OCI-LY7 (cell line): ENCODE measurements around the gene APOE. TPM values are rescaled to one million over a fixed set of nuclear protein-coding genes. Genes with fewer than 3 reads are reported as not detected.

Experiments used
- BruUV-seq: library from RNA; stranded (reverse); fragments of 400-500 nt; replicated peaks from 2 replicates; lab custom pipeline; 2021; lab: Mats Ljungman, UMichigan
- CTCF ChIA-PET: fragments of 300-600 bp; sonication (Branson Sonifier 250); formaldehyde crosslinking; loops from one replicate; lab custom pipeline; 2022; ENCODE audit warnings: antibody characterized with exemption; ENCODE audit not compliant: unreplicated experiment; lab: Charles Lee
- POLR2A ChIA-PET: fragments of 300-600 bp; sonication (Branson Sonifier 250); formaldehyde crosslinking; loops from one replicate; lab custom pipeline; 2022; ENCODE audit warnings: antibody characterized with exemption; lab: Charles Lee
- DNase-seq: peaks from one replicate; pipeline ENCODE4 v3.0.0-alpha.2; 2015; ENCODE audit warnings: low spot score
- H2AFZ ChIP-seq: fragments of 200-600 bp; sonication (generic), shearing (Covaris generic); 2 replicates; pipeline ENCODE4 v1.6.1; 2014; ENCODE audit warnings: mild to moderate bottlenecking, antibody characterized with exemption, low read length, moderate library complexity
- H3K27ac ChIP-seq: fragments of 200-600 bp; sonication (generic); 2 replicates; pipeline ENCODE4 v1.5.1; 2014; ENCODE audit warnings: mixed run types, low read depth, mild to moderate bottlenecking, moderate library complexity, low read length, inconsistent platforms; ENCODE audit not compliant: poor library complexity, severe bottlenecking
- H3K36me3 ChIP-seq: fragments of 200-600 bp; sonication (generic); 2 replicates; pipeline ENCODE4 v1.6.1; 2014; ENCODE audit warnings: mild to moderate bottlenecking, antibody characterized with exemption, low read length, moderate library complexity, mixed read lengths; ENCODE audit not compliant: insufficient read depth
- H3K4me1 ChIP-seq: fragments of 200-600 bp; sonication (generic); 2 replicates; pipeline ENCODE4 v1.5.1; 2014; ENCODE audit warnings: mild to moderate bottlenecking, low read length; ENCODE audit not compliant: insufficient read depth, poor library complexity, severe bottlenecking
- H3K4me2 ChIP-seq: fragments of 200-600 bp; sonication (generic); 2 replicates; pipeline ENCODE4 v1.6.1; 2014; ENCODE audit warnings: mild to moderate bottlenecking, low read length
- H3K4me3 ChIP-seq: fragments of 200-600 bp; sonication (generic); 2 replicates; pipeline ENCODE4 v1.5.1; 2014; ENCODE audit warnings: mild to moderate bottlenecking, low read depth, low read length; ENCODE audit not compliant: poor library complexity, severe bottlenecking
- H3K79me2 ChIP-seq: fragments of 200-600 bp; sonication (generic); 2 replicates; pipeline ENCODE4 v1.6.1; 2016; ENCODE audit warnings: low read depth, mild to moderate bottlenecking, low read length, moderate library complexity, mixed read lengths; ENCODE audit not compliant: insufficient read depth
- H3K9me2 ChIP-seq: fragments of 200-600 bp; sonication (generic); 2 replicates; pipeline ENCODE4 v1.6.1; 2016; ENCODE audit warnings: mild to moderate bottlenecking, low read length, mixed read lengths; ENCODE audit not compliant: insufficient read depth
- H3K9me3 ChIP-seq: fragments of 200-600 bp; sonication (generic); 2 replicates; pipeline ENCODE4 v1.6.1; 2014; ENCODE audit warnings: mild to moderate bottlenecking, mixed run types, low read length, mixed read lengths
- H4K20me1 ChIP-seq: fragments of 200-600 bp; sonication (generic); 2 replicates; pipeline ENCODE4 v1.6.1; 2014; ENCODE audit warnings: mild to moderate bottlenecking, antibody characterized with exemption, low read length, moderate library complexity, mixed read lengths; ENCODE audit not compliant: insufficient read depth
- CTCF ChIP-seq: fragments of 200-600 bp; sonication (generic); conservative IDR thresholded peaks from 2 replicates; pipeline ENCODE4 v1.5.1; 2014; ENCODE audit warnings: mild to moderate bottlenecking, antibody characterized with exemption, low read length, moderate library complexity, mixed read lengths
- EZH2phosphoT487 ChIP-seq: fragments of 200-600 bp; sonication (generic); IDR thresholded peaks from 2 replicates; pipeline ENCODE4 v1.6.1; 2018; ENCODE audit warnings: low read depth, borderline replicate concordance, mild to moderate bottlenecking, mixed run types, antibody characterized with exemption, low read length, moderate library complexity, mixed read lengths
- intact Hi-C: fragments of 100-400 bp; cut with micrococcal nuclease; formaldehyde crosslinking; loops from one replicate; pipeline ENCODE4 v1.10.0; 2022; ENCODE audit not compliant: unreplicated experiment
- total RNA-seq, 2 experiments: library from RNA; depleted of rRNA in 1 of 2; stranded (reverse); fragments of >200 nt in 1 of 2; shearing (Covaris generic) in 1 of 2; gene quantifications; 2 replicates each; pipeline ENCODE4 v1.2.3, GENCODE V29; 2014 to 2022

Gene APOE
- total RNA-seq, 2 experiments from 2014 or later: 1.8 to 2.1 TPM

DNA sequence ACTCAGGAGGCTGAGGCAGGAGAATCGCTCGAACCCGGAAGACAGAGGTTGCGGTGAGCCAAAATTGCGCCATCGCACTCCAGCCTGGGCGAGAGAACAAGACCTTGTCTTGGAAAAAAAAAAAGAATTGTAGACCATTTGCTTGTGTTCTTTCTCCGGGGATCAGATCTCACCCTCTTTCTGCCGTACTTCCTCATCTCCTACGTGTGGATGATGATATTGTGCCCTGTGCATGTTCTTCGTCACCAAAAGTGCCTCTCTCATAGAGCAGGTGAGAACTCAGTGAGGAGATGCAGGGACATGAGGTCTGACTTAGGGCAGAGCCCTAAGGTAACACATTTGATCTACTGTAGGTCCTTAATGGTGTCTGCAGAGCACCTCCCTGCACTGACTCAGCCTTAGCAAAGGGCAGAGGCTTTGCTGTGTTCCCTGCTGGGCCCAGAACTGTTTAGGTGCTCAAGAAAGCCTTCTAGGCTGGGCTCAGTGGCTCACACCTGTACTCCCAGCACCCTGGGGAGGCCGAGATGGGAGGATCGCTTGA is 41.5 kb downstream of the APOE start:
- no peak overlapping the region for H3K27ac ChIP-seq
- intact Hi-C loops: no loop called here
- no peaks in the 10 kb centered on the region for H3K9me3 ChIP-seq
- H3K4me1 ChIP-seq: peaks cover 41% of the 10 kb centered on the region
- no peaks in the 10 kb centered on the region for H3K9me2 ChIP-seq
- no peak overlapping the region for H3K4me2 ChIP-seq
- H4K20me1 ChIP-seq: no peaks in the 10 kb centered on the region
- H3K79me2 ChIP-seq: no peaks in the 10 kb centered on the region
- BruUV-seq: no TSS peak
- TF ChIP-seq EZH2phosphoT487 (no peak), CTCF (no peak)
- H3K36me3 ChIP-seq: no peaks in the 10 kb centered on the region
- ChIA-PET POLR2A (no interaction called here), CTCF (no interaction called here)
- DNase-seq: no peak
- no peak overlapping the region for H3K4me3 ChIP-seq
- no peak overlapping the region for H2AFZ ChIP-seq

DNA sequence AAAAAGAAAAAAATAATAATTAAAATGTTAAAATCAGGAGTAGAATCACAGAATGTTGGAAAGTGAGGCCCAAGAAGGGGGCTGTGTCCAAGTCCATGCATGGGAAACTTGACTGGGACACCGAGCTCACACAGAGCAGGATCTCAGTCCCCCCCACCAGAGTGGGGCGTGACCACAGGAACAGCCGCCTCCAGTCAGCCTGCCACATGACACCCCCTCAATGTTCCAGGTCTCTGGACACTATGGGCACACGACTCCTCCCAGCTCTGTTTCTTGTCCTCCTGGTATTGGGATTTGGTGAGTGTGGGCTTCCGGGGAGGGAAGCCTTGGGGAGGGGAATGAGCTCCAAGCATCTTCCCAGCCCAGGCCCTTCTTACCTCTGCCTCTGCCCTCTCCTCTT is 42.6 kb downstream of the APOE start:
- Histone ChIP-seq H3K9me3 (no peaks in the 10 kb centered on the region), H2AFZ (no peak overlapping the region), H3K4me3 (no peak overlapping the region), H3K4me1 (peaks cover 34% of the 10 kb centered on the region), H3K9me2 (no peaks in the 10 kb centered on the region), H3K79me2 (no peaks in the 10 kb centered on the region), H4K20me1 (no peaks in the 10 kb centered on the region), H3K4me2 (peak overlapping the region; percentile 32; the same call in 1 of the 2 replicates), H3K27ac (no peak overlapping the region), H3K36me3 (no peaks in the 10 kb centered on the region)
- TF ChIP-seq CTCF (0 out of 2 replicates have a peak, but pooled peaks have one; percentile 14), EZH2phosphoT487 (no peak)
- ChIA-PET CTCF (no interaction called here), POLR2A (no interaction called here)
- intact Hi-C loops: no loop called here
- no peak for DNase-seq
- no TSS peak for BruUV-seq

- Histone ChIP-seq H4K20me1 (no peaks in the 10 kb centered on the region), H3K4me1 (peaks cover 30% of the 10 kb centered on the region), H3K27ac (peak overlapping the region; percentile 24), H3K9me2 (no peaks in the 10 kb centered on the region), H3K4me2 (peak overlapping the region; percentile 49), H2AFZ (peak overlapping the region; percentile 50; the same call in 1 of the 2 replicates), H3K79me2 (no peaks in the 10 kb centered on the region), H3K9me3 (no peaks in the 10 kb centered on the region), H3K4me3 (no peak overlapping the region), H3K36me3 (no peaks in the 10 kb centered on the region)
- ChIA-PET CTCF (no interaction called here), POLR2A (no interaction called here)
- BruUV-seq: no TSS peak
- no peak for TF ChIP-seq CTCF
- no peak for TF ChIP-seq EZH2phosphoT487
- intact Hi-C loops: no loop called here
- peak; percentile 71 for DNase-seq
These were observed 43.3 kb downstream of the APOE start for GRCh38 chr19:44948763-44949374.
